Melanocyte of skin (primary cell): Measurements from ENCODE around the gene C1orf159. TPM values are rescaled to one million over a fixed set of nuclear protein-coding genes. Genes with fewer than 3 reads are reported as not detected.

Experiments
- total RNA-seq, 2 donors: library from RNA; depleted of rRNA; stranded (reverse); fragments of >200 nt; gene quantifications; 2 replicates each; pipeline ENCODE4 v1.2.3, GENCODE V29; 2012

C1orf159 gene
- total RNA-seq = 10 to 100 TPM in 1 of 2 donors, 1 to 10 TPM in 1; 8.6 to 12.0 TPM

GRCh38 chr1:1115786-1116700 lies at the start of gene C1orf159:
Gene C1orf159 (minus strand): TSS chr1:1116089. CDS start chr1:1091543, 24,546 bp downstream.

GRCh38 chr1:1073743-1074587 lies 41.9 kb downstream of the C1orf159 start, which contains the start of gene RNF223:
Gene RNF223 (minus strand): TSS chr1:1074306. CDS start chr1:1072566, 1,740 bp downstream.

Other genes with a start within 250 kb of the C1orf159 start
- gene SAMD11, start 192.2 kb downstream of the C1orf159 start, total RNA-seq = under 1 TPM in 1 of 2 donors, not detected in 1; under 0.01 TPM
- 100 to 1,000 TPM in 1 of 2 donors, 10 to 100 TPM in 1; 71.9 to 120 TPM for gene NOC2L, start 156.8 kb downstream of the C1orf159 start, total RNA-seq
- 1 to 10 TPM; 5.7 to 8.3 TPM for gene KLHL17, start 155.5 kb downstream of the C1orf159 start, total RNA-seq
- under 1 TPM in 1 of 2 donors, not detected in 1; 0.67 TPM for gene PLEKHN1, start 149.6 kb downstream of the C1orf159 start, total RNA-seq
- not detected for gene PERM1, start 134.0 kb downstream of the C1orf159 start, total RNA-seq
- gene HES4, start 116.0 kb downstream of the C1orf159 start, total RNA-seq = 10 to 100 TPM; 32.0 to 57.1 TPM
- gene ISG15, start 102.6 kb downstream of the C1orf159 start, total RNA-seq = 1,000 to 10,000 TPM; 2,813 to 2,877 TPM
- 100 to 1,000 TPM in 1 of 2 donors, 10 to 100 TPM in 1; 80.3 to 113 TPM for gene AGRN, start 96.0 kb downstream of the C1orf159 start, total RNA-seq
- gene RNF223, start 41.8 kb downstream of the C1orf159 start, total RNA-seq = not detected
- gene TTLL10, start 57.8 kb upstream of the C1orf159 start, total RNA-seq = not detected
- under 1 TPM in 1 of 2 donors, not detected in 1; 0.34 TPM for gene TNFRSF18, start 90.5 kb upstream of the C1orf159 start, total RNA-seq
- gene TNFRSF4, start 98.1 kb upstream of the C1orf159 start, total RNA-seq = not detected
- 10 to 100 TPM; 79.5 to 88.9 TPM for gene SDF4, start 115.9 kb upstream of the C1orf159 start, total RNA-seq
- gene B3GALT6, start 116.1 kb upstream of the C1orf159 start, total RNA-seq = 10 to 100 TPM; 19.0 to 26.5 TPM
- gene C1QTNF12, start 130.6 kb upstream of the C1orf159 start, total RNA-seq = not detected
- 10 to 100 TPM; 28.9 to 32.6 TPM for gene UBE2J2, start 157.8 kb upstream of the C1orf159 start, total RNA-seq
- gene SCNN1D, start 164.3 kb upstream of the C1orf159 start, total RNA-seq = under 1 TPM; 0.67 to 0.69 TPM
- gene ACAP3, start 191.8 kb upstream of the C1orf159 start, total RNA-seq = 10 to 100 TPM; 21.3 to 42.0 TPM
- gene PUSL1, start 192.5 kb upstream of the C1orf159 start, total RNA-seq = 10 to 100 TPM; 15.8 to 23.6 TPM
- gene INTS11, start 208.6 kb upstream of the C1orf159 start, total RNA-seq = 100 to 1,000 TPM in 1 of 2 donors, 10 to 100 TPM in 1; 57.5 to 102 TPM
- 10 to 100 TPM; 20.0 to 23.0 TPM for gene CPTP, start 208.7 kb upstream of the C1orf159 start, total RNA-seq
- under 1 TPM in 1 of 2 donors, not detected in 1; 0.33 TPM for gene TAS1R3, start 215.2 kb upstream of the C1orf159 start, total RNA-seq
- 10 to 100 TPM; 44.4 to 60.6 TPM for gene DVL1, start 233.3 kb upstream of the C1orf159 start, total RNA-seq
- gene MXRA8, start 242.5 kb upstream of the C1orf159 start, total RNA-seq = under 1 TPM in 1 of 2 donors, not detected in 1; 0.33 TPM